Ascending aorta (tissue), 2 donors: ENCODE measurements around the gene ADCY9. TPM values are rescaled to one million over a fixed set of nuclear protein-coding genes. Genes with fewer than 3 reads are reported as not detected.
A peak's percentile ranks its signal among the peaks of the same experiment; 100 is the strongest.

Source experiments
- DNase-seq, 2 donors: peaks; one replicate each; pipeline ENCODE4 v3.0.0-alpha.2; 2019; ENCODE audit warnings: low spot score in 2 of 2
- H3K27ac ChIP-seq, 2 donors: fragments of 200-600 bp; sonication (generic); one replicate each; pipeline ENCODE4 v1.5.1; 2016 to 2017; ENCODE audit warnings: mild to moderate bottlenecking in 1 of 2
- H3K27me3 ChIP-seq: fragments of 200-600 bp; sonication (generic); one replicate; pipeline ENCODE4 v1.5.1; 2017
- H3K36me3 ChIP-seq, 2 donors: fragments of 200-600 bp; sonication (generic); one replicate each; pipeline ENCODE4 v1.5.1; 2016
- H3K4me1 ChIP-seq, 2 donors: fragments of 200-600 bp; sonication (generic); one replicate each; pipeline ENCODE4 v1.5.1; 2016 to 2017; ENCODE audit warnings: mild to moderate bottlenecking in 1 of 2
- H3K4me3 ChIP-seq, 2 donors: fragments of 200-600 bp; sonication (generic); one replicate each; pipeline ENCODE4 v1.5.1; 2016 to 2017; ENCODE audit warnings: mild to moderate bottlenecking in 1 of 2
- H3K9me3 ChIP-seq, 2 donors: fragments of 200-600 bp; sonication (generic); one replicate each; pipeline ENCODE4 v1.5.1; 2016
- CTCF ChIP-seq, 3 experiments: fragments of 200-600 bp in 2 of 3; fragments of 450-650 bp in 1 of 3; sonication (generic) in 2 of 3; IDR thresholded peaks; one replicate each; pipeline ENCODE4 v1.5.1; 2016 to 2019; ENCODE audit warnings: antibody characterized with exemption in 3 of 3, mild to moderate bottlenecking in 1 of 3, moderate library complexity in 1 of 3
- intact Hi-C: fragments of 100-400 bp; cut with DNase I; formaldehyde crosslinking; loops from one replicate; pipeline ENCODE4 v1.15.1; 2023
- total RNA-seq: library from RNA; depleted of rRNA; stranded (reverse); fragments of >200 nt; gene quantifications from one replicate; pipeline ENCODE4 v1.1.0, GENCODE V29; 2016

The ADCY9 gene
- total RNA-seq, 1 donor from 2014 or later, result 49.7 TPM

- Histone ChIP-seq H3K27me3 (no peaks in the 10 kb centered on the region), H3K27ac (no peak overlapping the region), H3K9me3 (no peaks in the 10 kb centered on the region), H3K4me3 (no peak overlapping the region), H3K4me1 (peaks cover 0 to 28% of the 10 kb centered on the region in 2 donors), H3K36me3 (no peaks in the 10 kb centered on the region)
- TF ChIP-seq CTCF (IDR thresholded peaks at IDR 0.05), result no peak
- no peak for DNase-seq
- intact Hi-C loops, result no loop called here
These were observed 32.8 kb downstream of the ADCY9 start for GRCh38 chr16:4083347-4083870.

GRCh38 chr16:4082474-4083044, 33.7 kb downstream of the ADCY9 start:
- H3K36me3 ChIP-seq, result no peaks in the 10 kb centered on the region
- no peaks in the 10 kb centered on the region for H3K9me3 ChIP-seq
- no peaks in the 10 kb centered on the region for H3K27me3 ChIP-seq
- TF ChIP-seq CTCF (IDR thresholded peaks at IDR 0.05), result no peak
- intact Hi-C loops, result no loop called here
- peaks cover 0 to 21% of the 10 kb centered on the region in 2 donors for H3K4me1 ChIP-seq
- DNase-seq, result peak in 1 of 2 donors; percentile 43
- H3K4me3 ChIP-seq, result no peak overlapping the region
- no peak overlapping the region for H3K27ac ChIP-seq

GRCh38 chr16:4081521-4082021, 34.7 kb downstream of the ADCY9 start:
- peak in 1 of 2 donors; percentile 54 for DNase-seq
- H3K27me3 ChIP-seq, result no peaks in the 10 kb centered on the region
- peak overlapping the region; percentile 63 to 68 for H3K27ac ChIP-seq
- no peaks in the 10 kb centered on the region for H3K9me3 ChIP-seq
- no peak for TF ChIP-seq CTCF (IDR thresholded peaks at IDR 0.05)
- H3K4me1 ChIP-seq, result peaks cover 0 to 21% of the 10 kb centered on the region in 2 donors
- H3K36me3 ChIP-seq, result no peaks in the 10 kb centered on the region
- intact Hi-C loops, result no loop called here
- peak overlapping the region; percentile 25 to 46 for H3K4me3 ChIP-seq

- no peak for TF ChIP-seq CTCF (IDR thresholded peaks at IDR 0.05)
- H3K4me3 ChIP-seq, result peak overlapping the region; percentile 25 to 46
- H3K9me3 ChIP-seq, result no peaks in the 10 kb centered on the region
- no peaks in the 10 kb centered on the region for H3K27me3 ChIP-seq
- intact Hi-C loops, result no loop called here
- peak overlapping the region; percentile 63 to 68 for H3K27ac ChIP-seq
- peaks cover 0 to 21% of the 10 kb centered on the region in 2 donors for H3K4me1 ChIP-seq
- no peaks in the 10 kb centered on the region for H3K36me3 ChIP-seq
- DNase-seq, result peak in 1 of 2 donors; percentile 55
These were observed 35.2 kb downstream of the ADCY9 start for GRCh38 chr16:4081047-4081446.

- H3K9me3 ChIP-seq, result no peaks in the 10 kb centered on the region
These were observed 39.0 kb downstream of the ADCY9 start for GRCh38 chr16:4077174-4077649.

More at GRCh38 chr16:4077174-4077649, 39.0 kb downstream of the ADCY9 start:
- H3K27ac ChIP-seq, result peak overlapping the region in 1 of 2 donors; percentile 46
- no peaks in the 10 kb centered on the region for H3K27me3 ChIP-seq
- no peak overlapping the region for H3K4me3 ChIP-seq
- no peak for TF ChIP-seq CTCF (IDR thresholded peaks at IDR 0.05)
- peak in 1 of 2 donors; percentile 19 for DNase-seq
- H3K4me1 ChIP-seq, result peaks cover 0 to 11% of the 10 kb centered on the region in 2 donors
- intact Hi-C loops, result no loop called here
- no peaks in the 10 kb centered on the region for H3K36me3 ChIP-seq
